ENCODE data around the gene CCT3. TPM values are rescaled to one million over a fixed set of nuclear protein-coding genes. Genes with fewer than 3 reads are reported as not detected.

CCT3 gene
- 385 and 599 TPM in 2 replicates for total RNA-seq

DNA sequence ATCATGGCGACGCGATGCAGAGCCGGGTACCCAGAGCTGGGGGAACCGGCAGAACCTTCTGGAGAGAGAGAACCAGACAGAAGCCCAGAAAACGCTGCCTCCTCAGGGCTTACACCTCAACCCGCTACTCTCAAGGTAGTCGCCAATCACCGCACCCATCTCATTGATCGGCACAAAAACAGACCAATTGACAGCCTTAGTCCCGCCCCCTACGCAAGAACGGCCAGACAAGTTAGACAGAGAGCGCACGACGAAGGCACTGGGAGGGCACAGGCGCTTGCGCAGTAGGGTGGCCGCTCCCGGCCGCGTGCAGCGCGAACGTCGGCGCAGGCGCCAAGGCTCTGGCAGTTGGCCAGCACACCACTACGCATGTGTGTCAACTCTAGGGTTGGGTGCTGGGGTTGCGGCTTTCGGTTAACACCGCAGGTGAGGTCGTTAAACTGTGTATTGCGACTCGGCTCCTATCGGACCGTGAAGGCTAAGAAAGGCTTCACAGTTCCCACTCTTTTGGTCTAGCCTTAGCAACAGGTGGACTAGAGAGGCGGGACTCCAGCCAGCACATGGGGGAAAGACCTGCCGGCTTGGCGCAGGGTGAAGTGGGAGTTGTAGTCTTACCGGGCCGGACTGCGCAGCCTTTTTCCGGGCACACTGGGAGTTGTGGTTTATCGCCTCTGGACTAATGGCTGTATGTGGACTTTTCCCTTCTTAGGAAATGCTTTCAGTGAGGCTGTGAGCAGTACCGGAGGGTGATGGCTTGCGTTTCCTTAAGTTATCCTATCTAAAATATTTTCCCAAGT is at the start of gene CCT3, which contains the start of gene TSACC:
TSS of gene CCT3 (minus strand) at position 113 of the 797 bp plus-strand sequence. CDS start at position 5, 108 bp downstream.
TSS of gene TSACC (plus strand) at position 347 of the 797 bp plus-strand sequence. CDS start 1,232 bp downstream, outside the sequence.

DNA sequence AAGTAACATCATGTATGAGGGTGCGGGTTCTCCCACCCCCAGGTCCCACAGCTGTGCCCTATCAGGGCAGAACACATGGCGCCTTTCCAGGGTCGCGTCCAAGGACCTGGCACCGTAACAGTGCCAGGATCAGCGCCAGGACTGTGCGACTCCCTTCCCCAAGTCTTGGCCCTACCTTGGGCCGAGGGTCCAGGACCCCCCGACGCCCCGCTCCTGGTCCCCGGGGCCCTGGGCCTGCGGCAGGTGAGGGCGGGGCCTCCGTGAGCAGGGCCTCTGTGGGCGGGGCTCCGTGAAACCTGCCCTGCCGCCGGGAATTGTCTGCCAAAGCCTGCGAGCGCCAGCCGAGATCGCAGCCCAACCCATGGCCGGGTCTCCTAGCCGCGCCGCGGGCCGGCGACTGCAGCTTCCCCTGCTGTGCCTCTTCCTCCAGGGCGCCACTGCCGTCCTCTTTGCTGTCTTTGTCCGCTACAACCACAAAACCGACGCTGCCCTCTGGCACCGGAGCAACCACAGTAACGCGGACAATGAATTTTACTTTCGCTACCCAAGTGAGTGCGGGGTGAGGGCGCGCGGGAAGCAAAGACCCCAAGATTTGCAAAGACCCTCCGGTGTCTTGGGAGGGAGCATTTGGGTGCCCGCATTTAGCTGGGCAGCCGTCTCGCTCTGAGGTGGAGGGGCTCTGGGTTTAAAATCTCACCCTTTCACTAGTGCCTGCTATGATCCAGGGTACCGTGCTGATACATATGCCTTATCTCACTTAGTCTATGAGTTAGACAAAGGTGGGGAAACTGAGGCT is 31.0 kb upstream of the CCT3 start, which contains the start of gene RHBG:
TSS of gene RHBG (plus strand) at position 323 of the 796 bp plus-strand sequence. CDS start at position 362, 39 bp downstream.

DNA sequence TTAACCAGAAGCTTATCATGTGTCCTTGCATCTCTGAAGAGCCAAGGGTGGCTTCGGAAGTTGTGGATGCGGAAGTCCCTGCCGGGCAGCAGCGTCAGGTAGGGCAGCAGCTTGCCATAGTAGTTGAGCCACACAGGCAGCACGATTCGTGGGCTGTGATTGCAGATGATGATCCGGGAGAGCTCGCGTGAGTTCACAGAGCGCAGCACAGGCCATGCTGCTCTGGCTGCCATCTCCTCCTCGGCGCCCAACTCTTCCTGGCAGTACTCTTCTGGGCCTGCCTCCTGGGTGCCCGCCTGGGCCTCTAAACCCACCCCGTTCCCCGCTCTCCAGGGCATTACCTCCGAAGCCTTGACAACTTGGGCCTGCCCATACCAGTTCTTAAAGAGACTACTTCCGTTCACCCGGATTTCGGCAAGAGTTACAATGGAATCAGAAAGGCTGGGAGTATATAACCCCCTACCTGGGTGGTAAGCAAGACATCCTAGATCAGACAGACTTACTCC is 39.2 kb downstream of the CCT3 start, which contains the start of gene VHLL:
TSS of gene VHLL (minus strand) at position 456 of the 506 bp plus-strand sequence. CDS start at position 338, 118 bp downstream.

DNA sequence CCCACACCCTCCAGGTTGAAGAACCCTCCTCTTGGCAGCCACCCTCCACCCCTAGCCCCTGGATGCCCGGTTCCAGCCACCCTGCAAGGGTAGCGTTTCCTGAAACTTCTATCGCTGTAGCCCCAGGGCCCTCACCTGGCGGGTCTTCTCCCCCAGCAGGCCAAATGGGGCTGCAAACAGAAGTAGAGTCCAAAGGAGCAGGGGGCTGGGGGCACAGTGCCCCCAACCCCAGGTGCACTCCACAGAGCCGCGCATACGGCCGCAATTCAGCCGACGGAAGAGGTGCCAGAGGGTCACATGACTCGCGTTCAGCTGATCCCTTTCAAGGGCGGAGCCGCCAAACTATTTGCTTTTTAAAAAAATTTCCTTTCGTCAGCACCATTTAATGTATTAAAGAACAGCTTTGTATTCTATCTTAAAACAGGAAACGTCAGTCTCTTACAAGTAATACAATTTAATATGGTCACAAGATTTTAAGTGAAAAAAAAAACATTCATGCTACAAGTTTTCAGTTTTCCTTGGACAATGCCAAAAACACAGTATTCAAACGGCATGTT is 42.6 kb downstream of the CCT3 start, which contains the start of gene GLMP:
TSS of gene GLMP (minus strand) at position 289 of the 557 bp plus-strand sequence. CDS start at position 255, 34 bp downstream.

DNA sequence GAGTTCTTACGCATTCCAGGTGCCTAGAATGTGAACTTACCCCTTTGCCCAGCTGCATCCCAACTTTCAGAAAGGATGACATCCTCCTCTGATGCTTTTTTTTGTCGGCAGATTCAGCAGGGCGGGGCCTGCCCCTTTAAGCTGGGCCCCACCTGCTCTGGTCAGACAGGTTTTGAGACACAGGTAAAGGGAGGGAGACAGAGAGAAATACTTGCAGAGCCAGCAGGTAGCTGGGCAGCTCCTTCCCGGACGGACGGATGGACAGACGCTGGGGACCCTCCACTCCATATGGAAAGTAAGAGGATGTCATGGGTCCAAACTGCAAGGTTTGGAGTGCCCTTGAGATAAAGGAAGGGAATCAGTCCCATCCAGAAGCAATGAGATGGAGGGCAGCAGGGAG is 54.0 kb downstream of the CCT3 start, which contains the start of gene TMEM79:
TSS of gene TMEM79 (plus strand) at position 214 of the 400 bp plus-strand sequence. CDS start 902 bp downstream, outside the sequence.

DNA sequence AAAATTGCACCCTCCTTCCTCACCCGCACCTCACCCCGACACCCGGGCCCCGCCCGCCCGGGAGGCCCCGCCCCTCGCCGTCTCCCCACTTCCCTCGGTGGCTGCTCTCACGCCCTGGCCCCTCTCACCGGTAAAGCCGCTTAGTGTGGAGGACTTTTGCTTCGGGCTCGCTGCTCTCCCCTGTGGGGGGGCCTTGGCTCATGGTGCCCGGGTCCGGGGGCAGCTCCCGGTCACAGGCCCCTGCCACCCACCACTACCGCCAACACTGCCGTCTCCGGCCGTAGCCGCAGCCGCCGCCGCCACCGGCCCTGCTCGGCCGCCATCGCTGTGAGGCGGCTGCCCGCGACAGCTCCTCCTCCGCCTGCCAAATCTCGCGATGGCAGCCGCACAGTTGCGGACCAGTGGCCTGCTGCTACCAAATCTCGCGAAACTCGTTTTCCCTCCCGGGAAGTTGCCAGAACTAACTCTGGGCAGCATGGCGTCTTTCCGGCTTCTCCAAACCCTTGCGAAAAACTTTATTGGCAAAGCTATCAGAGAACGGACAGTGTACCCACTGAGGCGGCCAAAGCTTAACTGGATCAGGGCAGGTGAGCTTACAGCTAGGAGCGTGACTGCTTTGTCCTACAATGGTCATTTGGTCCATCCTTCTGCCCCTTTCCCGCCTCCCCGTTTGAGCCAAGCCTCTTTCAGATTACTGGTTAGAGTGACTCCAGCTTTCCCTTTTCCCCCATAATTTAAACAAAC is 55.4 kb downstream of the CCT3 start, which contains the start of gene SMG5:
TSS of gene SMG5 (minus strand) at position 347 of the 744 bp plus-strand sequence. CDS start at position 202, 145 bp downstream.

Other genes starting within 250 kb of the CCT3 start
- gene LMNA, start 223.6 kb downstream of the CCT3 start, total RNA-seq, result 1,149 and 1,765 TPM in 2 replicates
- 0.66 and 1.2 TPM in 2 replicates for gene SEMA4A, start 184.7 kb downstream of the CCT3 start, total RNA-seq
- 7.6 and 11.2 TPM in 2 replicates for gene SLC25A44, start 144.2 kb downstream of the CCT3 start, total RNA-seq
- gene PMF1, start 125.3 kb downstream of the CCT3 start, total RNA-seq, result 28.9 and 45.6 TPM in 2 replicates
- 0.11 TPM in 1 of 2 replicates, not detected in the other for gene BGLAP, start 96.1 kb downstream of the CCT3 start, total RNA-seq
- 0.22 and 0.37 TPM in 2 replicates for gene PAQR6, start 90.2 kb downstream of the CCT3 start, total RNA-seq
- gene SMG5, start 55.5 kb downstream of the CCT3 start, total RNA-seq, result 54.8 and 59.2 TPM in 2 replicates
- gene TMEM79, start 54.0 kb downstream of the CCT3 start, total RNA-seq, result 1.3 and 2.5 TPM in 2 replicates
- 38.3 and 69.4 TPM in 2 replicates for gene GLMP, start 42.6 kb downstream of the CCT3 start, total RNA-seq
- gene VHLL, start 39.0 kb downstream of the CCT3 start, total RNA-seq, result not detected in 2 replicates
- not detected in 2 replicates for gene TSACC, start 234 bp upstream of the CCT3 start, total RNA-seq
- not detected in 2 replicates for gene RHBG, start 30.9 kb upstream of the CCT3 start, total RNA-seq
- 6.9 and 7.7 TPM in 2 replicates for gene MEF2D, start 162.5 kb upstream of the CCT3 start, total RNA-seq
- gene IQGAP3, start 234.3 kb upstream of the CCT3 start, total RNA-seq, result 27.6 and 83.3 TPM in 2 replicates
- gene TTC24, start 241.4 kb upstream of the CCT3 start, total RNA-seq, result not detected in 2 replicates

Data from uterine smooth muscle cell (primary cell).